MM.1S (cell line): Measurements from ENCODE around the gene KRTAP5-8.

Source experiments
- DNase-seq: peaks from one replicate; pipeline ENCODE4 v3.0.0-alpha.2; 2015
- H2AFZ ChIP-seq: fragments of 300-600 bp; sonication (generic); 2 replicates; pipeline ENCODE4 v1.6.0; 2016; ENCODE audit warnings: antibody characterized with exemption, low read length
- H3F3A ChIP-seq: fragments of 300-600 bp; sonication (generic); 2 replicates; pipeline ENCODE4 v1.6.1; 2016; ENCODE audit warnings: mild to moderate bottlenecking, antibody characterized with exemption, low read length, moderate library complexity, mixed read lengths; ENCODE audit not compliant: insufficient read depth
- H3K27ac ChIP-seq: fragments of 300-600 bp; sonication (generic); 2 replicates; pipeline ENCODE4 v1.5.1; 2016; ENCODE audit warnings: mild to moderate bottlenecking, low read length
- H3K27me3 ChIP-seq: fragments of 300-600 bp; sonication (generic); replicated peaks from 2 replicates; pipeline ENCODE4 v1.6.0; 2016; ENCODE audit warnings: low read length; ENCODE audit not compliant: insufficient read depth
- H3K36me3 ChIP-seq: fragments of 300-600 bp; sonication (generic); replicated peaks from 2 replicates; pipeline ENCODE4 v1.6.1; 2016; ENCODE audit warnings: mild to moderate bottlenecking, low read length, mixed read lengths; ENCODE audit not compliant: insufficient read depth
- H3K4me1 ChIP-seq: fragments of 300-600 bp; sonication (generic); 2 replicates; pipeline ENCODE4 v1.6.1; 2016; ENCODE audit warnings: low read length, mixed read lengths
- H3K4me2 ChIP-seq: fragments of 300-600 bp; sonication (generic); 2 replicates; pipeline ENCODE4 v1.6.0; 2016; ENCODE audit warnings: low read depth, low read length
- H3K4me3 ChIP-seq: fragments of 300-600 bp; sonication (generic); 2 replicates; pipeline ENCODE4 v1.5.1; 2016; ENCODE audit warnings: low read length, mixed read lengths
- H3K79me2 ChIP-seq: fragments of 300-600 bp; sonication (generic); 2 replicates; pipeline ENCODE4 v1.6.1; 2016; ENCODE audit warnings: mixed run types, low read length, mixed read lengths
- H3K9ac ChIP-seq: fragments of 300-600 bp; sonication (generic); 2 replicates; pipeline ENCODE4 v1.6.1; 2016; ENCODE audit warnings: low read length, mixed read lengths
- H3K9me2 ChIP-seq: fragments of 300-600 bp; sonication (generic); replicated peaks from 2 replicates; pipeline ENCODE4 v1.6.1; 2016; ENCODE audit warnings: mild to moderate bottlenecking, low read length, mixed read lengths; ENCODE audit not compliant: insufficient read depth
- H3K9me3 ChIP-seq: fragments of 300-600 bp; sonication (generic); replicated peaks from 2 replicates; pipeline ENCODE4 v1.6.1; 2016; ENCODE audit warnings: mild to moderate bottlenecking, low read length, mixed read lengths; ENCODE audit not compliant: insufficient read depth
- H4K20me1 ChIP-seq: fragments of 300-600 bp; sonication (generic); 2 replicates; pipeline ENCODE4 v1.6.1; 2016; ENCODE audit warnings: mild to moderate bottlenecking, low read length, moderate library complexity, mixed read lengths; ENCODE audit not compliant: insufficient read depth
- EZH2 ChIP-seq: fragments of 300-600 bp; sonication (generic); optimal IDR thresholded peaks from 2 replicates; pipeline ENCODE3; 2017; ENCODE audit warnings: low read depth, mild to moderate bottlenecking, antibody characterized with exemption, low read length, mixed read lengths
- EZH2phosphoT487 ChIP-seq: fragments of 300-600 bp; sonication (generic); IDR thresholded peaks from 2 replicates; pipeline ENCODE4 v1.6.1; 2018; ENCODE audit warnings: antibody characterized with exemption, low read length
- TF ChIP-seq, protein P1 (sequence below): fragments of 300-600 bp; sonication (generic); IDR thresholded peaks from 2 replicates; pipeline ENCODE4 v1.5.1; 2016; ENCODE audit warnings: antibody characterized with exemption, low read length, mixed read lengths

KRTAP5-8 gene

GRCh38 chr11:71498091-71498490 is 39.7 kb upstream of the KRTAP5-8 start:
- Histone ChIP-seq H3K9ac (no peak overlapping the region), H3K9me2 (no peaks in the 10 kb centered on the region), H3K4me3 (no peak overlapping the region), H3K27ac (no peak overlapping the region), H3F3A (no peaks in the 10 kb centered on the region), H2AFZ (no peak overlapping the region), H3K36me3 (peaks cover 3% of the 10 kb centered on the region; the same call in 1 of the 2 replicates), H3K4me1 (no peaks in the 10 kb centered on the region), H3K27me3 (no peaks in the 10 kb centered on the region), H4K20me1 (no peaks in the 10 kb centered on the region), H3K9me3 (no peaks in the 10 kb centered on the region), H3K79me2 (no peaks in the 10 kb centered on the region), H3K4me2 (no peak overlapping the region)
- DNase-seq = no peak
- TF ChIP-seq EZH2phosphoT487 = no peak
- TF ChIP-seq EZH2 = no peak
- TF ChIP-seq, protein P1, sequence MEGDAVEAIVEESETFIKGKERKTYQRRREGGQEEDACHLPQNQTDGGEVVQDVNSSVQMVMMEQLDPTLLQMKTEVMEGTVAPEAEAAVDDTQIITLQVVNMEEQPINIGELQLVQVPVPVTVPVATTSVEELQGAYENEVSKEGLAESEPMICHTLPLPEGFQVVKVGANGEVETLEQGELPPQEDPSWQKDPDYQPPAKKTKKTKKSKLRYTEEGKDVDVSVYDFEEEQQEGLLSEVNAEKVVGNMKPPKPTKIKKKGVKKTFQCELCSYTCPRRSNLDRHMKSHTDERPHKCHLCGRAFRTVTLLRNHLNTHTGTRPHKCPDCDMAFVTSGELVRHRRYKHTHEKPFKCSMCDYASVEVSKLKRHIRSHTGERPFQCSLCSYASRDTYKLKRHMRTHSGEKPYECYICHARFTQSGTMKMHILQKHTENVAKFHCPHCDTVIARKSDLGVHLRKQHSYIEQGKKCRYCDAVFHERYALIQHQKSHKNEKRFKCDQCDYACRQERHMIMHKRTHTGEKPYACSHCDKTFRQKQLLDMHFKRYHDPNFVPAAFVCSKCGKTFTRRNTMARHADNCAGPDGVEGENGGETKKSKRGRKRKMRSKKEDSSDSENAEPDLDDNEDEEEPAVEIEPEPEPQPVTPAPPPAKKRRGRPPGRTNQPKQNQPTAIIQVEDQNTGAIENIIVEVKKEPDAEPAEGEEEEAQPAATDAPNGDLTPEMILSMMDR = no peak

DNA sequence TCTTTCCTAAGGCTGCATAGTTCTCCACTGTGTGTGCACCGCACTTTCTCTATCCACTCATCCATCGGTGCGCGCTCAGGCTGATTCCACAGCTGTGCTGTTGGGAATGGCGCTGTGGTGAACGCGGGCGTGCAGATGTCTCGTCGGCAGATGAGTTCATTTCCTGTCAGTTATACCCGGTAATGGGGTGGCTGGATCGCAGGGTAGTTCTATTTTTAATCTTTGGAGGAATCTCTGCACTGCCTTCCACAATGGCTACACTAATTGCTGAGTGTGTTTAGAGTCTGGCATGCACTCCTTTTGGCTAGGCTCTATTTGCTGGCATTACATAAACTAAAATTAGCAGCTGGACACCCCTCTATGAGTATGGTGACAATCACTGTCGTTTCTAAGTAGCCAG is 38.7 kb upstream of the KRTAP5-8 start:
- Histone ChIP-seq H3K4me3 (no peak overlapping the region), H3K4me1 (no peaks in the 10 kb centered on the region), H3K9me2 (no peaks in the 10 kb centered on the region), H3K9me3 (no peaks in the 10 kb centered on the region), H3K4me2 (no peak overlapping the region), H3K36me3 (peaks cover 3% of the 10 kb centered on the region; the same call in 1 of the 2 replicates), H3K9ac (no peak overlapping the region), H3K27me3 (no peaks in the 10 kb centered on the region), H4K20me1 (no peaks in the 10 kb centered on the region), H3K79me2 (no peaks in the 10 kb centered on the region), H2AFZ (no peak overlapping the region), H3K27ac (no peak overlapping the region), H3F3A (no peaks in the 10 kb centered on the region)
- TF ChIP-seq, protein P1 = no peak
- TF ChIP-seq EZH2phosphoT487 (no peak), EZH2 (no peak)
- no peak for DNase-seq

- no peak overlapping the region for H2AFZ ChIP-seq
- peaks cover 3% of the 10 kb centered on the region for H3K4me1 ChIP-seq
- TF ChIP-seq, protein P1 = no peak
- no peak for TF ChIP-seq EZH2phosphoT487
- no peak for TF ChIP-seq EZH2
- no peaks in the 10 kb centered on the region for H3F3A ChIP-seq
- no peaks in the 10 kb centered on the region for H3K79me2 ChIP-seq
- H4K20me1 ChIP-seq = no peaks in the 10 kb centered on the region
- no peak overlapping the region for H3K9ac ChIP-seq
- H3K27ac ChIP-seq = no peak overlapping the region
- DNase-seq = no peak
- H3K9me2 ChIP-seq = no peaks in the 10 kb centered on the region
- H3K27me3 ChIP-seq = no peaks in the 10 kb centered on the region
- H3K36me3 ChIP-seq = peaks cover 3% of the 10 kb centered on the region; the same call in 1 of the 2 replicates
- no peak overlapping the region for H3K4me3 ChIP-seq
- H3K4me2 ChIP-seq = no peak overlapping the region
- H3K9me3 ChIP-seq = no peaks in the 10 kb centered on the region
Observed at GRCh38 chr11:71499546-71499945, 38.3 kb upstream of the KRTAP5-8 start.
